HepG2 (cell line): ENCODE results near the gene RASSF4. TPM values are rescaled to one million over a fixed set of nuclear protein-coding genes. Genes with fewer than 3 reads are reported as not detected.

Source experiments
- ATAC-seq: fragments of 200-7000 bp; cut with Tn5 transposase; 3 replicates; pipeline ENCODE4 v1.9.1; 2020; ENCODE audit warnings: mild to moderate bottlenecking, moderate library complexity
- BruUV-seq: library from RNA; stranded (reverse); fragments of 400-500 nt; replicated peaks from 2 replicates; lab custom pipeline; 2021; lab: Mats Ljungman, UMichigan
- CTCF ChIA-PET: fragments of 300-600 bp; formaldehyde crosslinking; extraction: SDS; loops from one replicate; lab custom pipeline; 2021; ENCODE audit warnings: low total read pairs, inconsistent platforms, low intra/inter-chr PET ratio; lab: Yijun Ruan, JAX
- POLR2A ChIA-PET: fragments of 350-600 bp; sonication (Branson Sonifier 250); formaldehyde crosslinking; loops from one replicate; lab custom pipeline; 2020; ENCODE audit warnings: antibody characterized with exemption, inconsistent platforms; lab: Yijun Ruan, JAX
- DNase-seq: peaks from one replicate; pipeline ENCODE4 v3.0.0-alpha.2; 2015; ENCODE audit warnings: low spot score
- FAIRE-seq: peaks from 3 replicates; lab custom pipeline; 2011; peaks lifted over from hg19 to GRCh38; lab: Jason Lieb, UNC
- H2AFZ ChIP-seq: one replicate; pipeline ENCODE4 v1.6.1; 2011; ENCODE audit warnings: low read length, inconsistent platforms
- H3K27ac ChIP-seq: fragments of 300-600 bp; 3 replicates; pipeline ENCODE4 v1.8.0; 2011; ENCODE audit warnings: mixed run types, mild to moderate bottlenecking, mixed read lengths, low read length, inconsistent platforms; ENCODE audit not compliant: insufficient read depth; ENCODE audit errors: extremely low read length
- H3K27me3 ChIP-seq, 2 experiments: fragments of 200-600 bp in 1 of 2; 2 replicates in 1 of 2; 3 replicates in 1 of 2; pipeline versions ENCODE4 v1.6.0 to v1.8.0; 2011; ENCODE audit warnings: low read length in 2 of 2, mild to moderate bottlenecking in 2 of 2, moderate library complexity in 2 of 2, inconsistent platforms in 1 of 2; ENCODE audit not compliant: insufficient read depth in 2 of 2, control insufficient read depth in 1 of 2
- H3K36me3 ChIP-seq, 2 experiments: fragments of 200-600 bp in 1 of 2; replicated peaks in 1 of 2; 2 replicates in 1 of 2; 3 replicates in 1 of 2; pipeline versions ENCODE4 v1.5.1 to v1.8.0; 2011; ENCODE audit warnings: low read length in 2 of 2, inconsistent platforms in 1 of 2; ENCODE audit not compliant: insufficient read depth in 2 of 2, control insufficient read depth in 1 of 2
- H3K4me1 ChIP-seq: 2 replicates; pipeline ENCODE4 v1.5.1; 2012; ENCODE audit warnings: low read length, inconsistent platforms; ENCODE audit not compliant: insufficient read depth
- H3K4me2 ChIP-seq: 2 replicates; pipeline ENCODE4 v1.6.0; 2011; ENCODE audit warnings: low read depth, low read length, inconsistent platforms
- H3K4me3 ChIP-seq, 3 experiments: fragments of 200-600 bp in 1 of 3; sonication (generic), shearing (Covaris generic) in 1 of 3; replicated peaks in 1 of 3; 2 replicates each; pipeline ENCODE4 v1.5.1; 2011 to 2016; ENCODE audit warnings: low read length in 3 of 3, inconsistent platforms in 2 of 3, low read depth in 2 of 3, mild to moderate bottlenecking in 2 of 3, control low read depth in 1 of 3, mixed read lengths in 1 of 3; ENCODE audit not compliant: insufficient read depth in 1 of 3
- H3K79me2 ChIP-seq: one replicate; pipeline ENCODE4 v1.6.1; 2011; ENCODE audit warnings: low read length, inconsistent platforms; ENCODE audit not compliant: insufficient read depth
- H3K9ac ChIP-seq: 2 replicates; pipeline ENCODE4 v1.6.0; 2011; ENCODE audit warnings: mild to moderate bottlenecking, low read depth, low read length, inconsistent platforms; ENCODE audit not compliant: insufficient read depth
- H3K9me3 ChIP-seq: 2 replicates; pipeline ENCODE4 v1.5.1; 2012; ENCODE audit warnings: mild to moderate bottlenecking, low read length
- H4K20me1 ChIP-seq: 2 replicates; pipeline ENCODE4 v1.6.0; 2011; ENCODE audit warnings: inconsistent platforms, mild to moderate bottlenecking, low read length, moderate library complexity; ENCODE audit not compliant: insufficient read depth
- ATF6 ChIP-seq: sonication (generic); formaldehyde crosslinking; conservative IDR thresholded peaks from 2 replicates; pipeline ENCODE4 v1.4.0; 2020; ENCODE audit warnings: missing genetic modification reagents
- ATRX ChIP-seq: sonication (generic); formaldehyde crosslinking; IDR thresholded peaks from 2 replicates; pipeline ENCODE4 v1.4.0; 2020; ENCODE audit warnings: missing genetic modification reagents, borderline replicate concordance
- CBFB ChIP-seq: sonication (generic); formaldehyde crosslinking; IDR thresholded peaks from 2 replicates; pipeline ENCODE4 v1.4.0; 2020; ENCODE audit warnings: missing genetic modification reagents
- CEBPB ChIP-seq: IDR thresholded peaks from 2 replicates; pipeline ENCODE4 v1.6.1; 2011; ENCODE audit warnings: low read depth, low read length, improper control_type of control experiment, borderline replicate concordance
- CREM ChIP-seq, 2 experiments: sonication (generic) in 1 of 2; formaldehyde crosslinking in 1 of 2; IDR thresholded peaks; 2 replicates each; pipeline versions ENCODE4 v1.4.0 to v1.6.1; 2016 to 2020; ENCODE audit warnings: antibody characterized with exemption in 1 of 2, mild to moderate bottlenecking in 1 of 2, missing genetic modification reagents in 1 of 2
- KLF12 ChIP-seq: sonication (generic); formaldehyde crosslinking; IDR thresholded peaks from 2 replicates; pipeline ENCODE4 v1.4.0; 2020; ENCODE audit warnings: missing genetic modification reagents, borderline replicate concordance
- RBM22 ChIP-seq: fragments of 200-400 bp; formaldehyde crosslinking; optimal IDR thresholded peaks from 2 replicates; pipeline ENCODE3; 2017; ENCODE audit warnings: mild to moderate bottlenecking, low read length, moderate library complexity
- ZBTB34 ChIP-seq: sonication (generic); formaldehyde crosslinking; IDR thresholded peaks from 2 replicates; pipeline ENCODE4 v1.8.0; 2022; ENCODE audit warnings: mild to moderate bottlenecking, missing genetic modification reagents
- ZNF256 ChIP-seq: sonication (generic); formaldehyde crosslinking; conservative IDR thresholded peaks from 2 replicates; pipeline ENCODE4 v1.4.0; 2020; ENCODE audit warnings: missing genetic modification reagents
- ZNF468 ChIP-seq: sonication (generic); formaldehyde crosslinking; IDR thresholded peaks from 2 replicates; pipeline ENCODE4 v1.8.0; 2022; ENCODE audit warnings: mild to moderate bottlenecking, moderate library complexity, missing genetic modification reagents
- ZNF564 ChIP-seq: sonication (generic); formaldehyde crosslinking; IDR thresholded peaks from 2 replicates; pipeline ENCODE4 v1.8.1; 2023; ENCODE audit warnings: mild to moderate bottlenecking, missing genetic modification reagents
- ZNF567 ChIP-seq: sonication (generic); formaldehyde crosslinking; IDR thresholded peaks from 2 replicates; pipeline ENCODE4 v1.8.1; 2023; ENCODE audit warnings: mild to moderate bottlenecking, missing genetic modification reagents, borderline replicate concordance
- ZNF660 ChIP-seq: sonication (generic); formaldehyde crosslinking; IDR thresholded peaks from 2 replicates; pipeline ENCODE4 v1.5.1; 2020; ENCODE audit warnings: mild to moderate bottlenecking, low read depth, missing genetic modification reagents, borderline replicate concordance
- WGBS: methylation state at CpG from one replicate; pipeline ENCODE4 v1.1.6; 2017; ENCODE audit warnings: low lambda C conversion rate; 5-methylcytosine and 5-hydroxymethylcytosine counted together
- in situ Hi-C: cut with HindIII; loops from 2 replicates; pipeline ENCODE4 v1.10.0; 2017; ENCODE audit warnings: low pct_unique_long_range_greater_than_20kb; ENCODE audit not compliant: extremely low pct_ligation_motif_present
- intact Hi-C: fragments of 100-400 bp; cut with micrococcal nuclease; formaldehyde crosslinking; loops from one replicate; pipeline ENCODE4 v1.10.0; 2022; ENCODE audit not compliant: unreplicated experiment
- polyA plus RNA-seq, 8 experiments: library from polyadenylated mRNA; depleted of rRNA in 3 of 8; stranded (reverse) in 7 of 8; unstranded in 1 of 8; fragments of >200 nt; fragmentation: Illumina TruSeq in 4 of 8; extraction: Trizol in 4 of 8; gene quantifications; 2 replicates each; pipeline versions ENCODE4 v1.2.1 to v1.2.3, GENCODE V29; 2011 to 2016; ENCODE audit warnings: low read depth in 4 of 8, missing spikeins in 1 of 8, mixed read lengths in 1 of 8; ENCODE audit not compliant: insufficient read depth in 1 of 8
- total RNA-seq, 5 experiments: library from RNA; depleted of rRNA; stranded (reverse); fragments of >200 nt; fragmentation: Illumina TruSeq; extraction: Trizol; gene quantifications; 2 replicates each; pipeline ENCODE4 v1.2.3, GENCODE V29; 2016; ENCODE audit warnings: low read depth in 1 of 5

The RASSF4 gene
- total and polyA plus RNA-seq, 2 of the 13 experiments (the other 11 are each of a cell fraction or from before 2014, with no cell fraction given), result 34.0 to 51.7 TPM

GRCh38 chr10:44976352-44977198, 17.0 kb downstream of the RASSF4 start (continued):
- no peak for TF ChIP-seq ZBTB34 (CRISPR knock-in tag)
- TF ChIP-seq CREM (IDR thresholded peaks at IDR 0.05), result no peak
- no peak for TF ChIP-seq CREM (CRISPR knock-in tag; IDR thresholded peaks at IDR 0.05)
- TF ChIP-seq ATRX, result no peak
- no peak for TF ChIP-seq CEBPB

- Histone ChIP-seq H3K4me1 (peaks cover 74% of the 10 kb centered on the region), H4K20me1 (peaks cover 40% of the 10 kb centered on the region), H2AFZ (no peak overlapping the region), H3K36me3 (peaks cover 4 to 25% of the 10 kb centered on the region in 2 experiments; a peak in 3 of 5 replicates), H3K4me3 (peak overlapping the region; percentile 64 to 89 (median 78)), H3K4me2 (peak overlapping the region; percentile 90), H3K9me3 (no peaks in the 10 kb centered on the region), H3K27ac (peak overlapping the region; percentile 97), H3K79me2 (peaks cover 33% of the 10 kb centered on the region), H3K27me3 (no peaks in the 10 kb centered on the region; a peak in 1 of 5 replicates), H3K9ac (peak overlapping the region; percentile 95)
- in situ Hi-C loops (loop anchor here (5.0 kb wide), 1 partner anchor 45 kb away; no protein-coding TSS in a partner anchor), intact Hi-C loops (no loop called here)
- ChIA-PET POLR2A (interaction anchor here (0.6 to 12.6 kb wide), 14 partner anchors 13 to 728 kb away, joined by 3 to 863 read pairs (median 12); partner anchors contain the start of genes RASSF4, TMEM72 and ZNF22), CTCF (no interaction called here)
- DNase-seq (no peak), ATAC-seq (no peak), FAIRE-seq (no peak)
- BruUV-seq, result no TSS peak
- WGBS, result 8% methylated on average over 5 of the region's 25 CpGs
- TF ChIP-seq ZNF468 (CRISPR knock-in tag), result no peak
- TF ChIP-seq CBFB (CRISPR knock-in tag), result peak; percentile 16; the same call in 1 of the 2 replicates
- peak; percentile 43; the same call in 1 of the 2 replicates for TF ChIP-seq KLF12
- TF ChIP-seq ATF6 (CRISPR knock-in tag), result no peak; the same call in 1 of the 2 replicates
- TF ChIP-seq ZNF256 (CRISPR knock-in tag), result no peak
- TF ChIP-seq RBM22, result no peak
- no peak for TF ChIP-seq ZNF660 (CRISPR knock-in tag)
- 0 out of 2 replicates have a peak, but pooled peaks have one; percentile 52 for TF ChIP-seq ZNF564 (CRISPR knock-in tag)
- TF ChIP-seq ZNF567 (CRISPR knock-in tag), result no peak
Observed at GRCh38 chr10:44977287-44978212, 17.9 kb downstream of the RASSF4 start.
